ENCODE data around the gene ALS2CL.
"Not testable (repeated sequence)": the region's sequence is repeated elsewhere in the genome, so short reads cannot be mapped to it uniquely, and the experiment has no call there.

ALS2CL gene, protein sequence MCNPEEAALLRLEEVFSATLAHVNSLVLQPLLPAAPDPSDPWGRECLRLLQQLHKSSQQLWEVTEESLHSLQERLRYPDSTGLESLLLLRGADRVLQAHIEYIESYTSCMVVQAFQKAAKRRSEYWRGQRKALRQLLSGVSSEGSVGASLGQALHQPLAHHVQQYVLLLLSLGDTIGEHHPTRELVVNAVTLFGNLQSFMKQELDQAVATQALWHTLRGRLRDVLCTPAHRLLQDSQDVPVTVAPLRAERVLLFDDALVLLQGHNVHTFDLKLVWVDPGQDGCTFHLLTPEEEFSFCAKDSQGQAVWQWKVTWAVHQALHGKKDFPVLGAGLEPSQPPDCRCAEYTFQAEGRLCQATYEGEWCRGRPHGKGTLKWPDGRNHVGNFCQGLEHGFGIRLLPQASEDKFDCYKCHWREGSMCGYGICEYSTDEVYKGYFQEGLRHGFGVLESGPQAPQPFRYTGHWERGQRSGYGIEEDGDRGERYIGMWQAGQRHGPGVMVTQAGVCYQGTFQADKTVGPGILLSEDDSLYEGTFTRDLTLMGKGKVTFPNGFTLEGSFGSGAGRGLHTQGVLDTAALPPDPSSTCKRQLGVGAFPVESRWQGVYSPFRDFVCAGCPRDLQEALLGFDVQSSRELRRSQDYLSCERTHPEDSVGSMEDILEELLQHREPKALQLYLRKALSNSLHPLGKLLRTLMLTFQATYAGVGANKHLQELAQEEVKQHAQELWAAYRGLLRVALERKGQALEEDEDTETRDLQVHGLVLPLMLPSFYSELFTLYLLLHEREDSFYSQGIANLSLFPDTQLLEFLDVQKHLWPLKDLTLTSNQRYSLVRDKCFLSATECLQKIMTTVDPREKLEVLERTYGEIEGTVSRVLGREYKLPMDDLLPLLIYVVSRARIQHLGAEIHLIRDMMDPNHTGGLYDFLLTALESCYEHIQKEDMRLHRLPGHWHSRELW

DNA sequence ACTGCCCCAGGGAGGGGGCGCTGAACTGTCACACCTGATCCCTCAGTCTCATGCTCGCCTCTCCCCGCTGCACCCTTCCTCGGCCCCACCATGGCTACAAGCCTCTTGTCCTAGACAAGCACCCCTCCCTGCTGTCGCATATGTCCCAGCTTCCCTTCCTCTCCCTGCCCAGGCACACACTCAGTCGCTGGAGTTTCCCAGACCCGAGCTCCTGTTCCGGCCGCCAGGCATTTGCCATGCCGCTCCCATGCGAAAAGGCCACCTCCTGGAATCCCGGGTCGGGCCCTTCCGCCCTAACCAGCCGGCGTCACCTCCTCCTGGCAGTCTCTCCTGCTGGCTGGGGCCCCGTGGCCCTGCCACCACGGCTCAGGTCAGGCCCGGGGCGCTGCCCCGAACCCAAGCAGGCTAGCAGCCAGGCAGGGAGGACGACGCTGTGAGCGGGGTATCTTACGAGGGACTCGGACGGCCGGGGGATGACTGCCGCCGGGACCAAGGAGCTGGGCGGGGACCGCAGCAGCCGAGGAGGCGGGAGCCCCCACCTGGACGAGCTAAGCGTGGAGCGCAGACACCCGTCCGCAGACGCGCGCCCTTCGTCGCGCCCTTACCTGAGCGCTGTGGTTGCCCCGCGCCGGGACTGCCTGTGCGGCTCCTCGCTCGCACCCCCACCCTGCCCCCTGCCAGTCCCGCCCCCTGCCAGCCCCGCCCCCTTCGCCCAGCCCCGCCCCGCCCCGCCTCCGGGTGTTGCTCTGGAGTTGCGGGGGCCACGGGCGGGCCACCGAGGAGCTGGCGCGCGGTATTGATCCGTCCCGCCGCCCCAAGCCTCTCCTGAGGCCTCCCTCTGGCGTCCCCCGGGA is at the start of gene ALS2CL:
Gene ALS2CL, minus strand, starts transcription at position 642 of the 854 bp plus-strand sequence. CDS start 4,239 bp downstream, outside the sequence.
- DNase-seq = peak; percentile 45

DNA sequence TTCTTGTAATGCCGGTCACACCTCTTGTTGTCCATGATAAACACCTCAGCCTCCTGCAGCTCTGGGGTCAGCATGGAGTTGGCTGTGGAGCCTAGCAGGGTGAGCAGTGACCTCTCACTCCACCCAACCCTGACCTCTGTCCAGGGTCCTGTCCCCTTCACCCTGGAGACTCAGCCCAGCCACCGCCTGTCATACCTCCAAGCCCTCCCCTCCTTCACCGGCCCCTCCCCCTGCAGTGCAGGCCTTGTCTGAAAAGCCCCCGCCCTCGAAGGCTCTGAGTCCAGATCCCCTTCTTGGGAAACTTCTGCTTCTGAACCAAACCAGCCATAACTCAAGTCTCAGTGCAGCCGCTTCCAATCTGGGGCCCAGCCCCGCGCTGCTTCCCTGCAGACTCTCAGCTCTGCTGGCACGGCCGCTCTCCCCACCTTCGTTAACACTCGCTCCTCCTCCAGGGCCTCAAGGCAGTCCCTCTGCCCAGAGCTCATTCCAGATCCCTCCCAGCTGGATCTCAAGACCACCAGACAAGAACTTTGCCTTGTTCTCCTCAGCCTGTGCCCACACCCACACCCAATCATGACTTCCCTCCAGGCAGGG is 49.6 kb upstream of the ALS2CL start:
- no peak for DNase-seq

DNA sequence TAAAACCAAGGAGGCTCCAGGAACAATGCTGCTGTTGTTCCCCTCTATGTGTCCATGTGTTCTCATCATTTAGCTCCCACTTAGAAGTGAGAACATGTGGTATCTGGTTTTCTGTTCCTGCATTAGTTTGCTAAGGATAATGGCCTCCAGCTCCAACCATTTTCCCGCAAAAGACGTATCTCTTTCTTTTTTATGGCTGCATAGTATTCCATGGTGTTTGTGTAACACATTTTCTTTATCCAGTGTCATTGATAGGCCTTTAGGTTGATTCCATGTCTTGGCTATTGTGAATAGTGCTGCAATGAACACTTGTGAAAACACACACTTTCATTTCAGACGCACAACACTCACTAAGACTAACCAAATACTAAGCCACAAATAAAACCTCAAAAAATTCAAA is 46.1 kb upstream of the ALS2CL start:
- DNase-seq = not testable (repeated sequence)

DNA sequence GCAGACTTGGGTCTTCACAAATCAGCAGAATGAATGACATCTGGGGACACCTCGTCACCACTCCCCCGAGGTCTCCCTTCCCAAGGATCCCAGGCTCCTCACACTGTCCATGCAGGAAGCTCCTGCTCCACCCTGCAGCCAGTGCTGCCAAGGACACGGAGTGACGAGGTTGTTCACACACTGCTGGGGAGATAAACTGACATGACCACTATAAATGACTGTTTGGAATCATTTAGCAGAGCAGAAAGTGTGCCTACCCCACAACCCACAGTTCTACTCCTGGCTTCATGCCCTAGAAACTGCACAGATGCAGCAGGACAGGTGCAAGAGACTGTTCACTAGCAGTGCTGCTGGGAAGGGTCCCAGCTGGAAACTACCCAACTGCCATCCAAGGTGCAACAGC is 43.9 kb upstream of the ALS2CL start:
- DNase-seq = peak; percentile 36

DNA sequence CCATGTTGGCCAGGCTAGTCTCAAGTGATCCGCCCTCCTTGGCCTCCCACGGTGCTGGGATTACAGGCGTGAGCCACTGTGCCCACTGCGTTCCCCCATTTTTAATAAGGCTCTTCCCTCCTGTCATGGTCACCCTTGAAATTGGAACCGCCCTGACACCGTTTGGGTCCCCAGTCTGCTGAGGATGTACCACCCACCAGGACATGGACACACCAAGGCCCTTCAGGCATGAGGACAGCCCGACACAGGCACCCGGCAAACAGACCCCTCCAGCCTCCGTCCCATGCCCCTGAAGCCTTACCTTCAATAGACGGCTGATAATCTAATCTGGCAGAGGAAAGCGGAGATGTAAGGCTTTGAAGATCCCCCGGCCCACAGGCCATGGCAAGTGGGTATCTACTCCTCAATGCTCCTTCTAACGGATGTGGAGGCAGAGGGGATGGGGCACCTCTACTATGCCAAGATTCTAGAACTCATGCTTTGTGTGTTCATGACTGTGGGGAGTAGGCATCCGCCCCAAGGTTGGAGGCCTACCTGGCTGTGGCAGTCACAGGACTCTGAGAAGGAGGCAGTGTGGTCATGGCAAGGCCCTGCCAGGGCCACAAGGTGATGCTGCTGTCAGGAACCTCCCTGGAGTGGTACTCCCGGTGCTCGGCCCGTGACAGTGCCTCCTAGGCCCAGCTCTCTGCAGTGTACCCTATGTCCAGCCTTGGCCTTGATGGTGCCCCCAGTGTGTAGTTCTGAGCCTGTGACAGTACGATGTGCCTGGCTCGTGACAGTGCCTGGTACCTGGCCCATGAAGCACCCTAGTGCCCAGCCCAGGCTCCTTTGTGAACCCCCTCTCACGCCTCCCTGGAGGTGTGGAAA is 42.8 kb upstream of the ALS2CL start:
- DNase-seq = no peak

DNA sequence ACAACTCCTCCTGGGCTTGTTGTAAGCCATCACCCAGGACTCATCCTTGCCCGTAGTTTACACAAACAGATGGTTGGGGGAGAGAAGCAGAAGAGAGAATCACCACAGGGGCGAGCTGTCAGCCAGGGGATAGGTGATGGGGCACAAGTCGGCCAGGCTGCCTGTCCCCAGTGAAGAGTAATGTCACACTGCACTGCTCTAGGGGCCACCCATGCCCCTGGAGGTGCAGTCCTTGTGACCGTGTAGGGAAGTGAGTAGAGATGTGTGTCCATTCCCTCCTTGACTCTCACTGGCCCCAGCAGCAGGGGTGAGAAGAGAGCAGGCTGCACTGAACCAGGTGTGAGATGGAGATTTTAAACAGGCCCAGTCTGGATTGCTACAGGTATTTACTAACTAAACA is 41.3 kb upstream of the ALS2CL start:
- DNase-seq = no peak

DNA sequence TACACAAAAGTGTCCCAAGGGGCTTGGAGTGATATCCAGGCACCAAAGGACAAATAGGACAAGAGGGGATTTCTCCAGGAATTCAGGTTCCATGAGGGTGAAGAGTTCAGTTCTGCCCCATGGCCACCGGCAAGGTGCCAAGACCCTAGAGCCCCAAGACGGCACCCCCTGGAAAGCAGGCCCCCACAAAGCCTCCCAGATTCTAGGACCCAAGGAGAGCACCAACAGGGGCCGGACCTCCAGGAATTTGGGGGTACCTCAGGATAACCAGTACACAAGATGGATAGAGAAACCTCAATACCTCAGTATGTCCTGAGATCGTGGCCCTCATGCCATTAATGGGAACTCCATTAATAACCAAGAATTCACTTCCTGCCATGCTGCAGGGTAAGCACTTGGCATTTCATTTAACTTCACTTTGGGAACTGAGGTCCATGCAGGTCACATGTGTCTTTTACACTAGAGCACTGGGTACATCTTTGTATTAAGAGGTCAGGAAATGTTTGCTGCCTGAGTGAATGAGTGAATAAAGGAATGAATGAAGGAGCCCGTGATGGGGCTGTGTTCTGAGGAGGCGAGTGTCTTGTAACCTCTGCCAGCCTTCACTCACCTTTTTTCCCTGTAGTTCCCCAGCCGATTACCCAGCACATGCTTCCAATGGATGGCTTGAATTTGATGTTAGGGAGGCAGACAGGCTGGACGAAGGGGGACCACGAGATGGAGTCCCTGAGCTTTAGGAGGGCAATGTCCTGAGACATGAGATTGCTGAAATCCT is 39.7 kb upstream of the ALS2CL start:
- no peak for DNase-seq

DNA sequence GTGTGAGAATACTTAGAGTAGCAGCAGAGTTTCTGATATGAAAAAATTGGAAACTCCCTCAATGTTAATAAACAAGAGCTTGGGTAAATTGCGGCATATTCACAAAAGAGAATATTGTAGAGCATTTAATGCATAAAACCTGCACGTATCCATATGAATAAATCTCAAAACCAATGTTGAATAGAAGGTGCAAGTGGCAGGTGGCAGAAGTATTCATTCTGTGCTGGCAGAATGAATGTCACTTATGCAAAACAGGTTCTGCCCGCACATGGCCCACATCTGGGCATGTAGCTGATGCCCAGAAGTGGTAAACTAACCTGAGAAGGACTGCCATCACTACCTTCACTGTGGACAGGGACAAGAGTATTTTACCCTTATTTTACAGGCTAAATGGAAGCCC is 38.3 kb upstream of the ALS2CL start:
- DNase-seq = no peak

DNA sequence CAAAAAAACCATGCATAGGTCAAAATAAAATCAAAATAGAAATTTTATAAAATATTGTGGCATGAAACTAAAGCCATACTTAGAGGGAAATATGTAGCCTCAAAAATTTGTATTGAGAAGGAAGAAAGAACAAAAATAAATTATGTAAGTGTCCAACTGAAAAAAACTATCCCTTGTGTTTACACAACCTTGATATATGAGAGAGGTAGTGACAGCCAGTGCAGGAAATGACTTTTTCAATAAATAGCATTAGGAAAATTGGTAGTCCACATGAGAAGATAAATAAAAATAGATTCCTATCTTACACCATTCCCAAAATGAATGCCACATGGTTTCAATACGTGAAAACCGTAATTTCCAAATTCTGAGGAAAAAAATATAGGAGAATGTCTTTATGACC is 37.3 kb upstream of the ALS2CL start:
- no peak for DNase-seq

DNA sequence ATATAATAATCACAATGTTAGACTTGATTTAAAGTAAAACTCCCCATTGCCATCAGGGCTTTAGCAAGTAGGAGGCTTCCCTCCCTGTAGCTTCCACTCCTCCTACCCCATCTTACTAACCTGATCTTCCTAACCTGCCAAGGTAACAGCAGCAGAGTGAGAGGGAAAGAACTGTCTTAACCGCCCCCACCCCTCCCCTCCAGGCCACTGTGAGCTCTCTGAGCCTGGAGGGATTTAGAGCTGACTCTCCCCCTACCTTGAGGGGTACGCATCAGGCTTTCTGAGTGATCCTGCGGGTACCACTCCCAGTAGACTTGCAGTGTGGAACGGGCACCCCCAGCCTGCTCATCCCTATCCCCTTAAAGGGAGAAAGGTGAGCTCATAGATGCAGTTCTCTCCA is 35.6 kb upstream of the ALS2CL start:
- no peak for DNase-seq

DNA sequence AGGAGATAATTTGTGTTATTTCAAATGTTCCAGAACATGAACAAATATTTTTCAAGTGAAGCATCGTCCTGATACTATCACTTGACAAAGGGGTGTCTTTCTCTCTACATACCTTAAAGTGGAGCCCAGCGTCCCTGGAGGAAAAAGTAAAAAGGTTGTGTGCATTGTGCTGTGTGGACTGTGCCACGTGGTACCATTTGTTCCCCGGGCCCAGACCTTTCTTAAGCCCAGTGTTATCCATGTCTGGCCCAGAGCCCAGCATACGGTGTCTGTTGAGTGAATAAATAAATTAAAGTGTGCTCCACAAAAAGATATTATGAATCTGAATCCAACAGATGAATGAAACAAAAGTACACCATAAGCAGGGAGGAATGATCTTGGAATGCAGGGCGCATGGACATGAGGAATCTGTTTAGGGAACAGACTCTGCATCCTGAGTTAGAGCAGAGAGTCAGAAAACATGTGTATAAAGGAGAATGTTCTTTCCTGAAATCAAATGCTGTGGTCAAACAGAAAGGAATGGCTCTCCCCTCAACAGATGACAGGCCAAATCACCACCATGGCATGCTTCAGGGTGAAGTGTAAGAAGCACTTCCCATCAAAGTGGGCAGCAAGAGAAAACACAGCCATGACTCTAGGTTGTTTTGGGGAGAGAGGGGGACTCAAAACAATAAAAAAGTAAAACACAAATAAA is 32.3 kb upstream of the ALS2CL start:
- no peak for DNase-seq

DNA sequence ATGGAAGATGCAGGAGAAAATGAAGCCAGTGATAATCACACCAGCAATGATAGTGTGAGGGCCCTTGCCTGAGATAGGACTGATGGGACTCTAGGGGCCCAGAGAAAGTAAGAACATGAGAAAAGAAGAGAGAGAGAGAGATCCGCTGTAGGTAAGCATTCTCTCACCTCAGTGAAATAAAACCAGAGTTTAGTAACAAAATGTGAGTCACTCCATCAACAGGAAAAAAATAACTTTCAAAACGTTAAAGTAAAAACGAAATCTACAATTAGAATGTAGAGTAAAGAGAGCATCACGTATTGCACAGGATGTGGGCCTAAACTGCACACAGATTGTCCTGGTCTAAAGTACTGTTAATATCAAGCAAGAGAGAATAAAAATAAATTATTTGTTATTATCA is 30.9 kb upstream of the ALS2CL start:
- DNase-seq = no peak

DNA sequence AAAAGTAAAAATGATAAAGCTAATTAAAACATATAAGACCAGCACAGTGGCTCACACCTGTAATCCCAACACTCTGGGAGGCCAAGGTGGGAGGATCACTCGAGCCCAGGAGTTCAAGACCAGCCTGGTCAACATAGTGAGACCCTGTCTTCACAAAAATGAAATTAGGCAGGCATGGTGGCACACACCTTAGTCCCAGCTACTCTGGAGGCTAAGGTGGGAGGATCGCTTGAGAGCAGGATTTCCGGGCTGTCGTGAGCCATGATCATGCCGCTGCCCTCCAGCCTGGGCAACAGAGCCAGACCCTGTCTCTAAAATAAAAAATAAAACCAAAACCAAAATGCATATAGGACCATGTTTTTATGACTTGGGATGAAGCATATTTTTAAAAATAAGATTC is 29.0 kb upstream of the ALS2CL start:
- DNase-seq = no peak

DNA sequence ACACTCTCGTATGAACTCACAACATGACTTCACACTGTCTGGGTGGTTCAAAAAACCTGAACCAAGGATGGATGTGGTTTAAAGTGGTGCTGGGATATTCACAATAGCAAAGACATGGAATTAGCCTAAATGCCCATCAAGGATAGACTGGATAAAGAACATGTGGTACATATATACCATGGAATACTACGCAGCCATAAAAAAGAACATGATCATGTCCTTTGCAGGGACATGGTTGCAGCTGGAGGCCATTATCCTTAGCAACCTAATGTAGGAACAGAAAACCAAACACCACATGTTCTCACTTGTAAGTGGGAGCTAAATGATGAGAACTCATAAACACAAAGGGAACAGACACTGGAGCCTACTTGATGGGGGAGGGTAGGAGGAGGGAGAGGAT is 27.5 kb upstream of the ALS2CL start:
- DNase-seq = no peak

DNA sequence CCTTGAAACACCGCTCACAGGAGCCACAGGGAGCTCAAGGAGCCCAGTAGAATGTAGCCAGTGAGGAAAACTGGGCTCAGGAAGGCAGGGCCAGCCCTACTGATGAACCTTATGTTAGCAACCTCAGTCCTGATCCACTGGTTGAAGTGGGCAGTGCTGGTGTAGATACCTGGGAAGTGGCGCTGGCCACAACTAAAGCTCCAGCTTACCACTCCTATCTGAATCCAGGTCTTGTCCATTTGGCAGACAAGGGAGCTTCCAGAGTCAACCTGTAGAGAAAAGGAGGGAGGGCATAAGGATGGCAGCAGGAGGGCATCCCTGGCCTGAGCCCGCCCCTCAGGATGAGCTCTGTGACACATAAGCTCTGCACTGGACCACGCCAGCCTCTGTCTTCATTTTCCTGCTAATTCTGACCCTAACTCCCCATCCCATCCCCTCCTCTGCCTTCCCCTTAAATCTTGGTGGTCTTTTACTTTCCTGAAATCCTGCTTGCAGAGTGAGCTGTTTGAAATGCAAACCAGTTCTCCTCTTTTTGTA is 26.3 kb upstream of the ALS2CL start:
- DNase-seq = no peak

DNA sequence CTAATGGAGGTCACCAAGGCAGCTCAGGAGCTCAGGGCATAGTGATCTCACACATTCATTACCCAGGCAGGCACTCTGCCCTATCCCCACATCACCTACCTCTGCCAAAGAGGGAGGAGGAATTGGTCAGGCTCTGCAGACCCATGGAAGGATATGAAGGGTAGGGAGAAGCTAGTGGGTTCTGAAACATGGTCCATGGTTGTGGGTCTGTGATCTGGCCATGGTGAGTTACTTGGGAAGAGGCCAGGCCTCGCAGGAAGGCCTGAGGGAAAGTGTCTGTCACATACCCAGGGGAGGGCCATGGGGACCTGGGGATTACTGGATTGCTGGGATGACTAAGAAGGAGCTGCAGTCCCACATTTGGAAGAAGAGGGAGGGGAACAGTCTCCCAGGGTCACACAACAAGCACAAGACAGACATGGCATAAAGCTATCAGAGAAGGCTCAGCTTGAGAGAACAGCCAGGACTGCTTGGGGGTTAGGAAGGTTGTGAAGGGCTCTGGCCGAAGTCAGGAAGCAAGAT is 25.6 kb upstream of the ALS2CL start:
- no peak for DNase-seq

DNA sequence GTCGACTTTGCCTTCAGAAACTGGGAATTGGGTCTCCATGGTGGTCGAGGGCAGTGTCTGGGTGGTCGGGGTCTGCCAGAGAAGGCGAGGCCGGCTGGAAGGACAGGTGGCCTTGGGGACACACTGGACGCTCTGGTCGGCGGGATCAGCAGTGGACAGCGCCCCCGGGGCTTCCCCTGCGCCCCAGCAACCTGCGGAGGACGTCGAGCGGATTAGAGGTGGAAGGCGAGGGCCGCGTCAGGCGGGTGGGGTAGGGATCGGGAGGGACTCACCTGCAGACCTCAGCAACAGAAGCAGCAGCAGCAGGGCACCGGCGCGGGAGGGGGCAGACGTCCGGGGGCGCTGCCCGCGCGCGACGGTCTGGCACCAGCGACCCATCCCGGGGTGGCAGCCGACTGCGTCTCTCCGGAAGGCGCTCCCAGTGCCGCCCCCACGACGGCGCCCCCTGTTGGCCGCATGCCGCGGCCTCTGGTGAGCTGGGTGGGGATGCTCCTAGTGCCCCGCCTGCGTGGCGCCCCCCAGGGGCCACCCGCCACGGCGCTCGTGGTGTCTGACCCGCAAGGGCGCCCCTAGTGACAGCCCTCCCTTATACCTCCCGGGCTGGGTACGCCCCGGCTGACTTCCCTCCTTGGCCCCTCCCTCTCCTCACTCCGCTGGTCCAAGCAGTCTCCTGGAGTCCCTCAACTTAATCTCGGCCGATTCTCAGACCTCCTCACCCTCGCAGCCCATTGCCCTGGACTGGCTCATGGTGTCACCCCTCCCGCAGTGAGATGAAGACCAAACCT is 24.2 kb upstream of the ALS2CL start, which contains the start of gene PRSS50:
Gene PRSS50, minus strand, starts transcription at position 423 of the 785 bp plus-strand sequence. Its CDS starts 45 bp downstream, at position 378.
- no peak for DNase-seq

All from NCI-H2029 (cell line).